ENCODE data around the gene CYP27B1.

DNA sequence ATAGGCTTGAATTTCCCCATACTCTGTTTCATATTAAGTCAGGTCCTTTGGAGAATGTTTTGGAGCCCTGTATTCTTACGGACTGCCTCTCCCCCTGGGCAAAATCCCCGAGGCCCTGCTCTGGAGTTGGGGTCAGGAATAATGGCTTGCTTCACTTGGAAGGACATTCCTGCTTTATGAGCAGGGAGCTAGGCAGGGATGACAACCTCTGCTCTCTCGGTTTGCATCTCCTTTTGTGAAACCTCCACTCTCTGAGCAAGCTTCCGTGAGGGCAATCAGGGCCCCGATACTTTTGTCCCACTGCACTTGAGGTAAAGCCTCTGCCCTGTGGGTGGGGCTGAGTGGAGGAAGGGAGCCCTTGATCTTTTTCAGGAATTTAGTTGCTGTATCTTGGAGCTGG lies 53.7 kb downstream of the CYP27B1 start:
- TF ChIP-seq FOXA2 (IDR thresholded peaks at IDR 0.05) (no peak), REST (IDR thresholded peaks at IDR 0.05) (no peak), EGR1 (IDR thresholded peaks at IDR 0.05; ENCODE audit: low read depth in 2 of 2) (no peak), SP1 (IDR thresholded peaks at IDR 0.05) (no peak)
- TF ChIP-seq, protein P1, sequence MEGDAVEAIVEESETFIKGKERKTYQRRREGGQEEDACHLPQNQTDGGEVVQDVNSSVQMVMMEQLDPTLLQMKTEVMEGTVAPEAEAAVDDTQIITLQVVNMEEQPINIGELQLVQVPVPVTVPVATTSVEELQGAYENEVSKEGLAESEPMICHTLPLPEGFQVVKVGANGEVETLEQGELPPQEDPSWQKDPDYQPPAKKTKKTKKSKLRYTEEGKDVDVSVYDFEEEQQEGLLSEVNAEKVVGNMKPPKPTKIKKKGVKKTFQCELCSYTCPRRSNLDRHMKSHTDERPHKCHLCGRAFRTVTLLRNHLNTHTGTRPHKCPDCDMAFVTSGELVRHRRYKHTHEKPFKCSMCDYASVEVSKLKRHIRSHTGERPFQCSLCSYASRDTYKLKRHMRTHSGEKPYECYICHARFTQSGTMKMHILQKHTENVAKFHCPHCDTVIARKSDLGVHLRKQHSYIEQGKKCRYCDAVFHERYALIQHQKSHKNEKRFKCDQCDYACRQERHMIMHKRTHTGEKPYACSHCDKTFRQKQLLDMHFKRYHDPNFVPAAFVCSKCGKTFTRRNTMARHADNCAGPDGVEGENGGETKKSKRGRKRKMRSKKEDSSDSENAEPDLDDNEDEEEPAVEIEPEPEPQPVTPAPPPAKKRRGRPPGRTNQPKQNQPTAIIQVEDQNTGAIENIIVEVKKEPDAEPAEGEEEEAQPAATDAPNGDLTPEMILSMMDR (IDR thresholded peaks at IDR 0.05; ENCODE audit: low read depth, low read length, missing input control) = no peak

Data from liver (tissue), 3 donors.